Panc1 (cell line): ENCODE results near the gene TCN1. TPM values are rescaled to one million over a fixed set of nuclear protein-coding genes. Genes with fewer than 3 reads are reported as not detected.

ENCODE experiments used
- ATAC-seq: fragments of 200-7000 bp; cut with Tn5 transposase; 2 replicates; pipeline ENCODE4 v1.9.1; 2020; ENCODE audit warnings: mild to moderate bottlenecking, moderate library complexity
- BruUV-seq: library from RNA; stranded (reverse); fragments of 400-500 nt; replicated peaks from 2 replicates; lab custom pipeline; 2021; lab: Mats Ljungman, UMichigan
- CTCF ChIA-PET: fragments of 300-600 bp; sonication (Branson Sonifier 250); formaldehyde crosslinking; loops from one replicate; lab custom pipeline; 2022; ENCODE audit warnings: antibody characterized with exemption; lab: Charles Lee
- POLR2A ChIA-PET: fragments of 300-600 bp; sonication (Branson Sonifier 250); formaldehyde crosslinking; loops from one replicate; lab custom pipeline; 2022; ENCODE audit warnings: antibody characterized with exemption; lab: Charles Lee
- DNase-seq: peaks from one replicate; pipeline ENCODE4 v3.0.0-alpha.2; 2010; ENCODE audit warnings: low read depth, low spot score
- H3K27ac ChIP-seq: 2 replicates; pipeline ENCODE4 v1.5.1; 2011; ENCODE audit warnings: mild to moderate bottlenecking, low read length, inconsistent platforms
- H3K27me3 ChIP-seq: fragments of 200-500 bp; sonication (Bioruptor generic); 2 replicates; pipeline ENCODE4 v1.6.0; 2014; ENCODE audit warnings: low read length, inconsistent platforms; ENCODE audit not compliant: control insufficient read depth, insufficient read depth
- H3K36me3 ChIP-seq: fragments of 200-500 bp; sonication (Bioruptor generic); 2 replicates; pipeline ENCODE4 v1.5.1; 2014; ENCODE audit warnings: inconsistent platforms, mild to moderate bottlenecking, low read length, moderate library complexity; ENCODE audit not compliant: control insufficient read depth, insufficient read depth
- H3K4me1 ChIP-seq: 2 replicates; pipeline ENCODE4 v1.5.1; 2011; ENCODE audit warnings: inconsistent platforms, mild to moderate bottlenecking, low read length, moderate library complexity; ENCODE audit not compliant: control insufficient read depth, insufficient read depth
- H3K4me3 ChIP-seq, 2 experiments: 2 replicates each; pipeline ENCODE4 v1.5.1; 2011 to 2012; ENCODE audit warnings: low read depth in 2 of 2, low read length in 2 of 2, mild to moderate bottlenecking in 2 of 2, inconsistent platforms in 1 of 2, moderate library complexity in 1 of 2
- H3K9me3 ChIP-seq: fragments of 200-500 bp; sonication (Bioruptor generic); 2 replicates; pipeline ENCODE4 v1.5.1; 2014; ENCODE audit warnings: low read depth, mild to moderate bottlenecking, inconsistent platforms, low read length, moderate library complexity; ENCODE audit not compliant: control insufficient read depth, insufficient read depth
- CTCF ChIP-seq: fragments of 450-650 bp; IDR thresholded peaks from 2 replicates; pipeline ENCODE4 v1.5.1; 2017; ENCODE audit warnings: mild to moderate bottlenecking
- POLR2AphosphoS5 ChIP-seq: IDR thresholded peaks from 2 replicates; pipeline ENCODE4 v1.6.1; 2012; ENCODE audit warnings: mild to moderate bottlenecking, low read depth, low read length, moderate library complexity
- REST ChIP-seq, 2 experiments: IDR thresholded peaks; 2 replicates each; pipeline ENCODE4 v1.6.1; 2011 to 2012; ENCODE audit warnings: low read depth in 2 of 2, control low read depth in 1 of 2, low read length in 1 of 2, mild to moderate bottlenecking in 1 of 2, moderate library complexity in 1 of 2; ENCODE audit not compliant: insufficient read depth in 1 of 2
- SIN3A ChIP-seq: IDR thresholded peaks from 2 replicates; pipeline ENCODE4 v1.6.1; 2012; ENCODE audit warnings: low read depth, mild to moderate bottlenecking, low read length, moderate library complexity, borderline replicate concordance; ENCODE audit not compliant: insufficient read depth
- TCF7L2 ChIP-seq: IDR thresholded peaks from 2 replicates; pipeline ENCODE4 v1.6.1; 2011; ENCODE audit warnings: mild to moderate bottlenecking, low read depth, low read length, inconsistent platforms
- in situ Hi-C: cut with HindIII; loops from 2 replicates; pipeline ENCODE4 v1.10.0; 2016; ENCODE audit warnings: low sequenced_read_pairs, low pct_unique_long_range_greater_than_20kb
- intact Hi-C: fragments of 100-400 bp; cut with micrococcal nuclease; formaldehyde crosslinking; loops from one replicate; pipeline ENCODE4 v1.10.0; 2022; ENCODE audit not compliant: unreplicated experiment
- total RNA-seq: library from RNA; stranded (reverse); gene quantifications from one replicate; pipeline ENCODE4 v1.2.1, GENCODE V29; 2021; ENCODE audit not compliant: unreplicated experiment

TCN1 gene
- total RNA-seq, 1 experiment from 2014 or later = not detected

DNA sequence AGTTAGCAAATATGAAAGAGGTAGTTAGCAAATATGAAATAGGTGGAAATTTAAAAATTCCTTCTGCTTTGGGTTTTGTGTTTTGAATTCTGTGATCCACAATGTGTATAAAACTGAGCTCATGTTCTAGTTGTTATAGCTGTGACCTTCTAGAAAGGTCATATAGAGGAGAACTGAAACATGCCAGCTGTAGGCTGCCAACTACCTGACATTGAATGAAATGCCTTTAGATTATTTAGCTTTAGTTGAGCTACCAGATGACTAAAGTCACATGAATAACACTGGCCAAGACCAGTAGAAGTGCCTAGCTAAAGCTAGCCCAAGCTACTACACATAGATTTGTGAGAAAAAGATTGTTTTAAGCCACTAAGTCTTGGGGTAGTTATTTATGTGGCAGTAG is 5.8 kb upstream of the TCN1 start:
- no peaks in the 10 kb centered on the region for H3K9me3 ChIP-seq
- ATAC-seq (no peak), DNase-seq (no peak)
- H3K27me3 ChIP-seq = no peaks in the 10 kb centered on the region
- no peak overlapping the region for H3K4me3 ChIP-seq
- intact Hi-C loops = no loop called here
- in situ Hi-C loops = no loop called here
- no peak for TF ChIP-seq POLR2AphosphoS5
- TF ChIP-seq SIN3A = no peak
- no peak for TF ChIP-seq CTCF
- no peak for TF ChIP-seq REST (IDR thresholded peaks at IDR 0.05; ENCODE audit: insufficient read depth in 1 of 2, low read depth in 2 of 2, low read length in 1 of 2)
- TF ChIP-seq TCF7L2 = no peak
- H3K36me3 ChIP-seq = no peaks in the 10 kb centered on the region
- ChIA-PET POLR2A (no interaction called here), CTCF (no interaction called here)
- no peak overlapping the region for H3K27ac ChIP-seq
- BruUV-seq = no TSS peak
- H3K4me1 ChIP-seq = no peaks in the 10 kb centered on the region

GRCh38 chr11:59867946-59868345 is 1.7 kb upstream of the TCN1 start:
- ChIA-PET CTCF (no interaction called here), POLR2A (no interaction called here)
- no peaks in the 10 kb centered on the region for H3K4me1 ChIP-seq
- no TSS peak for BruUV-seq
- no peaks in the 10 kb centered on the region for H3K9me3 ChIP-seq
- in situ Hi-C loops = no loop called here
- no peak for ATAC-seq
- H3K27ac ChIP-seq = no peak overlapping the region
- no peak overlapping the region for H3K4me3 ChIP-seq
- H3K27me3 ChIP-seq = no peaks in the 10 kb centered on the region
- H3K36me3 ChIP-seq = no peaks in the 10 kb centered on the region
- DNase-seq = no peak
- intact Hi-C loops = no loop called here
- TF ChIP-seq TCF7L2 (no peak), CTCF (no peak), POLR2AphosphoS5 (no peak), SIN3A (no peak), REST (IDR thresholded peaks at IDR 0.05; ENCODE audit: insufficient read depth in 1 of 2, low read depth in 2 of 2, low read length in 1 of 2) (no peak)
